A204.1 (cell line): Measurements from ENCODE around the gene MLF2.

Experiments used
- FAIRE-seq: peaks from 2 replicates; lab custom pipeline; 2012; peaks lifted over from hg19 to GRCh38; lab: Jason Lieb, UNC

The MLF2 gene

DNA sequence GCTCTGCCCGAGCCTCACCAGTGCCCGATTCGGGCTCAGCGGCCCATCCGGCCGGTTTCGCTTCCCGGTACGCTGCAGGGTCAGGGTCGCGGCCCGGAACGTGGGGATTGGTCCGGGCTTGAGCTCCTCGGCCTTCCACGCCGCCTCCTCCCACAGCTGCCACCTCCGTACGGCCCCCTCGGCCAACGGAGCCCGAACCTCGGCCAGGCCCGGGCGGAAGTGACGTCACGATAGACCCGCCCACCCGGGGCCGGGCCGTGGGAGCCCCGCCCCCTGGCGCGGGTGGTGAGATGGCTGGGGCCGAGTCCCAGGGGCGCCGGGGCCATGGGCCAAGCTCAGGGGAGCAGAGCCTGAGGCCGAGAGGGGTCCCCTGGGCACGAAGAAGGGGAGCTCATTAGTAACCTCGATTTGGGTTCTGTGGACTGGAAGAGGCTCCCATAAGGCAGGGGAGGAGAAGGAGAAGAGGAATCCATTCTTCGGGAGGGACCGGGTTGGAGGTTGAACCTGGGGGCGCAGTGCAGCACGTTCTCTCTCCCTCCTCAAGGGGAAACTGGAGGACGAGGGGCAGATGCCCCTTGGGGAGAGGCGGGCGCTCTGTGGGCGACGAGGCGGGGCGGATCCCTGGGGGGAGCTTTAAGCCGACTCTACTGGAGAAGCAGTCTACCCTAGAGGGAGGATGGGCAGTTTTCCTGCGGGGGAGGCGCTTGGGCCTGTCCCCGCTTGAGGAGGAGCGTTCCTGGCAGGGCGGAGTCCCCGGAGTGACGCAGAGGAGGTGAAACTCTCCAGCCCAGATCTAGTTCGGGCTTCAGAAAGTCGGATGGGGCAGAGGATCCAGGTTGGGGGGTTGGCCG lies at the start of gene MLF2:
Gene MLF2 (minus strand): TSS at position 221 of the 851 bp plus-strand sequence. CDS start 807 bp downstream, outside the sequence.
- peak; percentile 99 for FAIRE-seq

DNA sequence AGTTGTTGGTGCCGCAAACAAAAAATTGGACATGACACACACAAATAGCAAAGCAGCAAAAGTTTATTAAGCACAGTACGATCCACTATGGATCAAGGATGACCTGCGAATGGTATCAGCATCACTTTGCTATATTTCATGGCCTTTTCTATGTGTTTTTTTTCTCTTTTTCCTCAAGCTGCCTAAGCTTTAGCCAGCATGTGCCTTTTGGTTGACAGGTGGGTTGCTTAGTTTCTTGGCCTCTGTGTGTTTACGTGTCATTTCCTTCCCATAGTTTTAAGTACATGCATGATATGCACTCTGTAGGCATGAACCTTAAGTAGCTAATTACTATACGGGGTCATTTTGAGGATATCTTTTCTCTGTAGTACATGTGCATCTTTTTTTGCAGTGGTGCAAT lies 46.2 kb upstream of the MLF2 start:
- FAIRE-seq: no peak

- FAIRE-seq: no peak
Observed at GRCh38 chr12:6796576-6796975, 43.6 kb upstream of the MLF2 start.

GRCh38 chr12:6795088-6795487 lies 42.1 kb upstream of the MLF2 start:
- no peak for FAIRE-seq

GRCh38 chr12:6792522-6793201 lies 39.7 kb upstream of the MLF2 start:
- no peak for FAIRE-seq

GRCh38 chr12:6791931-6792520 lies 39.1 kb upstream of the MLF2 start:
- no peak for FAIRE-seq

DNA sequence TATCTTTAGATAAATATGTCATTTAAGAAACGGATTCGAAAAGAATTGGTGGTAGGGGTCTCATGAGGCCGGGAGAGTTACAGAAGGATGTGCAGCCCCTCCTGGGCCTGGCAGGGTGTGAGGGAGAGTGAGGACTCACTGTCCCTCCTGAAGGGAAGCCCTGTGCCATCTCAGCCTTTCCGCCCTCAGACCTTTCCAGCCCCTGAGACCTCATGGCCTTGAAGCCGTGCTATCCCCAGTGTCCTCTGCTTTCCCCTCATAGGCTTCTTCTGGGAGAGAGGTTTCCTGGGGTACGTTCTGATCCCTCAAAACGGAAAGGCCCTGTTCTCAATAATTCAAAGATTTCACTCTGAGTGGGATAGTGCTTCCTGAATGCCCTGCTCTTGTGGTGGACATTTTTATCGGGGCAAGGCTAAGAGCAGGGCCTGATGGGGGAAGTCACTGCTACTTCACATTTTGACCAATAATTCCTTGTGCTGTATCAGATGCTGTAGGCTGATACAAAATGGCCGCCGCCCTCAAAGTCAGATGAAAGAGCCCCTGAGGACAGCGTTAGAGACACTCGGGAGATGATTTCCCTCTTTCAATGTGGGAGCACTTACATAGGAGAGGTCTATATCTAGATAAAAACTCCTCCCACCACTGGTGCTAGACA lies 37.7 kb upstream of the MLF2 start:
- no peak for FAIRE-seq

- no peak for FAIRE-seq
Observed at GRCh38 chr12:6788972-6789924, 36.3 kb upstream of the MLF2 start, which contains the start of gene CD4. Gene CD4 (plus strand): TSS chr12:6789528. CDS start chr12:6800139, 10,611 bp downstream.

DNA sequence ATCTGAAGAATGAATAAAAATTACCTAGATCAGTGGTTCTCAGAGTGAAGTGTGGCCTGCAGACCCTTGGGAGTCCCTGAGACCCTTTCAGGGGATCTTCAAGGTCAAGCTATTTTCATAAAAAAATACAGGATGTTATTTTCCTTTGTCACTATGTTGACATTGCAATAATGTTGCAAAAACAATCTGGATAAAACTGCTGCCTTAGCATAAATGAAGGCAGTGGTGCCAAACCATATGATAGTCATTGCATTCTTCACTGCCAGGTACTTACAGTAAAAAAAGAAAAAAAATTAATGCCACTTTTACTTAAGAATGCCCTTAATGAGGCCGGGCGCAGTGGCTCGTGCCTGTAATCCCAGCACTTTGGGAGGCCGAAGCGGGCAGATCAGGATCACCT lies 34.4 kb upstream of the MLF2 start:
- FAIRE-seq: no peak

DNA sequence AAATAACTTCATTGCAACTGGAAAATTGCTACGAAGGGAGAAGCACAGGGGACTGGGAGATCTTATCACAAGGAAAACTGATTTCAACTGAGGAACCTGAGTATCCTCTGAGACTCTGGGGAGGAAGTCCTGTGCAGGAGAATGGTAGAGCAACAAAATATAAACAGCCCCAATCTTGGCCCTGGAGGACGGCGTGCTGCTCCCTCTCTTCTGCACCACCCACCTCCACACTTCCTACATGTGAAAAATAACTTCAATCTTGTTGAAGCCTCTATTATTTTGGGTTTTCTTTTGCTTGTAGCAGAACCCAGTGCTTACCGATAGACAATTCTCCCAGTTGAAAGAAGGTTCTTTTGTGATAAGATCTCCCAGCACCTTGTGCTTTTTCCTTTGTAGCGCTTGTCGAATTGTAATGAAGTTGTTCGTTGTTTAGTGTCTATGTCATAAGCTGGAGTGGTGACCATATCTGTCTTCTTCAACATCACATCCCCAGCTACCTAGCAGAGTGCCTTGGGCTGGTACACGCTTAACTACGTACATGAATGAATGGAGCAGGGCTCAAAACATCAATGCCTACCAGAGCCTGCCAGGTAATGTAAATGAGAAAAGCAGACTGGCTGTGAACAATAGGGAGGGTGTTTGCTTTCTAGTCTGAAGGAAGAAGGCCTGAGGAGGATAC lies 33.6 kb upstream of the MLF2 start:
- no peak for FAIRE-seq

DNA sequence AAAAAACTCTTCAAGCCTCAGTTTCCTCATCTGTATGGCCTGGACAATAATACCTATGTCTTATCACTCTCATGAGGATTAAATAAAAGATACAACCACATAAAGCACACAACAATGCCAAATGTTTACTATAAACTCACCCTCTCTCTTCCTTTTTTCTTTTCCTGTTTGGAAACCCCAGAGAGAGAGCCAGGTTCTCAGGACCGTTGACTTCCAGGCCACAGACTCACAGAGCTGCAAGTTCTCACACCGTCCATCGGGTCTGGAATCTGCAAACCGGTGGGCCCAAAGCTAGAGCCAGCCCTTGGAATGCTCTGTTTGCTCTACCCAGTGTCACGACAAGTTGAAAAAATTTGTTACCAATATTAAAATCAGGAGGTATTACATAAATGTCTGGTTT lies 31.8 kb upstream of the MLF2 start:
- FAIRE-seq: no peak

GRCh38 chr12:6784296-6784695 lies 31.4 kb upstream of the MLF2 start:
- FAIRE-seq: no peak

GRCh38 chr12:6783828-6784227 lies 30.9 kb upstream of the MLF2 start:
- FAIRE-seq: no peak

- FAIRE-seq: no peak
Observed at GRCh38 chr12:6782850-6783566, 30.1 kb upstream of the MLF2 start.

- no peak for FAIRE-seq
Observed at GRCh38 chr12:6782119-6782518, 29.2 kb upstream of the MLF2 start.

GRCh38 chr12:6780573-6780972 lies 27.6 kb upstream of the MLF2 start:
- no peak for FAIRE-seq

- no peak for FAIRE-seq
Observed at GRCh38 chr12:6779708-6780432, 26.9 kb upstream of the MLF2 start.

DNA sequence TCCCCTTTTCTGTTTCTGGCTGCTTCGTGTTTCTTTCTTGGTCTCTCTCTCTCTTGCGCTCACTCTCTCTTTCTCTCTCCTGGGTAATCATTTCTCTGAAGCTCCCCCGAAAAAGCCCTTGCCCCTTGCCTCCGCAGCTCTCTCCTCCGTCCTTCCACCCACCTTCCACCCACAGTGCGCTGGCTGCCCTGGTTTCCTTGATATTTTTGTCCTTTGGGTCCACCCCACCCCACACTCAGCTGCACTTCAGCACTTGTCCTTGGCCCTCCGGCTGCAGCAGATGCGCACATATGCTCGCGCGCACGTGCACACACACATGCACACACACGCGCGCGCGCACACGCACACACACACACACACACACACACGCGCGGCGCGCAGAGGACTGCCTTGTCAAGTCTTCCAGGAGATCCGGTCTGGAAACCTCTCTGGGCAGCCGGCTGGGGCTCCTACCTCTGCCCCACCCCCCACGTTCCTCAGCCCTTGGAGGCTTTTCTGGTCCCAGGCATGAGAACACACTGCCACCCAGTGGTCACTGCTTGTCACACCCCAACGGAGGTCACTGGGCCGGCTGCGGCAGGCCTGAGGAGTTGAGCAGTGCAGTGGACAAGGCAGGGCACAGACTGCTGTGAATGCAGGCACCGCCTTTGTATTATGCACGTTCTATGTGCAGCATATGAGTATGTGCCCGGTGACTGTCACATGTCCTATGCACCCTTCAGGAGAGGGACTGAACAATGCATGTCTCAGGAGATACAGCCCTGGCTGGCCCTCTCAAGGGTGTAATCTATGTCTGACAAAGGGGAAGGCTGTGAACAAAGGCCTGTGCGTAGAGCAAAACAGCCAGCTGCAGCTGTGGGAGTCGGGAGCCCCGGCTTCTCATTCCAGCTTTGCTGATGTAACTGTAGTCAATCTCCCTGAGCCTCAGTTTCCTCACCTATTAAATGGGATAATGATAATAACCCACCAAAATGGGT lies 25.9 kb upstream of the MLF2 start:
- peak; percentile 92 for FAIRE-seq
